Prostate gland (tissue), 2 donors: ENCODE measurements around the gene BTBD9. TPM values are rescaled to one million over a fixed set of nuclear protein-coding genes. Genes with fewer than 3 reads are reported as not detected.

Experiments used
- DNase-seq: peaks from one replicate; pipeline ENCODE4 v3.0.0-alpha.2; 2019; ENCODE audit warnings: low spot score
- H3K27ac ChIP-seq, 2 donors: fragments of 200-600 bp; sonication (generic); 2 replicates each; pipeline ENCODE4 v1.5.1; 2017 to 2019
- H3K27me3 ChIP-seq: fragments of 200-600 bp; sonication (generic); replicated peaks from 2 replicates; pipeline ENCODE4 v1.5.1; 2019; ENCODE audit not compliant: insufficient read depth
- H3K36me3 ChIP-seq, 2 donors: fragments of 200-600 bp; sonication (generic); 1 replicate in 1 of 2; 2 replicates in 1 of 2; pipeline versions ENCODE4 v1.5.1 to v1.8.1; 2017 to 2019
- H3K4me1 ChIP-seq: fragments of 200-600 bp; sonication (generic); replicated peaks from 2 replicates; pipeline ENCODE4 v1.5.1; 2019
- H3K4me3 ChIP-seq, 2 donors: fragments of 200-600 bp; sonication (generic); 2 replicates each; pipeline ENCODE4 v1.5.1; 2017 to 2019
- H3K9me3 ChIP-seq: fragments of 200-600 bp; sonication (generic); 2 replicates; pipeline ENCODE4 v1.5.1; 2017
- POLR2A ChIP-seq: fragments of 450-650 bp; IDR thresholded peaks from one replicate; pipeline ENCODE4 v1.6.1; 2016; ENCODE audit warnings: antibody characterized with exemption, mild to moderate bottlenecking
- POLR2AphosphoS5 ChIP-seq: sonication (generic); formaldehyde crosslinking; IDR thresholded peaks from one replicate; pipeline ENCODE4 v1.6.1; 2017; ENCODE audit warnings: antibody characterized with exemption
- WGBS: methylation state at CpG from one replicate; pipeline ENCODE4 v1.1.5; 2018; 5-methylcytosine and 5-hydroxymethylcytosine counted together
- intact Hi-C: fragments of 100-400 bp; cut with DNase I; formaldehyde crosslinking; loops from one replicate; pipeline ENCODE4 v1.14.2; 2022
- total RNA-seq, 2 donors: library from RNA; depleted of rRNA; stranded (reverse); fragments of >200 nt; gene quantifications; one replicate each; pipeline ENCODE4 v1.1.0, GENCODE V29; 2016
- TF ChIP-seq, protein P1 (sequence below), 4 experiments: fragments of 200-600 bp in 2 of 4; fragments of 450-650 bp in 2 of 4; sonication (generic) in 2 of 4; IDR thresholded peaks; 1 replicate in 3 of 4; 2 replicates in 1 of 4; pipeline ENCODE4 v1.5.1; 2016 to 2019; ENCODE audit warnings: antibody characterized with exemption in 4 of 4, mild to moderate bottlenecking in 2 of 4, moderate library complexity in 2 of 4

BTBD9 gene
- total RNA-seq, 2 donors from 2014 or later = 11.2 to 17.4 TPM

DNA sequence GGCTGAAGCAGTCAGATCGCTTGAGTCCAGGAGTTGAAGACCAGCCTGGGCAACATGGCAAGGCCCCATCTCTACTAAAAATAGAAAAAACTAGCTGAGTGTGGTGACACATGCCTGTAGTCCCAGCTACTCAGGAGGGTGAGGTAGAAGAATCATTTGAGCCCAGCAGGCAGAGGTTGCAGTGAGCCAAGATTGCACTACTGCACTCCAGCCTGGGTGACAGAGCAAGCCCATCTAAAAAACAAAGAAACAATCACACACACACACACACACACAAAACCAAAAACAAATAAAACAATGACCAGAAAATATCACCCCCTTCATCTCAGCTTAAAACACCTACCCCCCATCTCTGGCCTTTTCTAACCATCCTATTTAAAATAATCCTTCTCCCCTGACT, 68.0 kb downstream of the BTBD9 start:
- intact Hi-C loops = no loop called here
- TF ChIP-seq POLR2A (no peak), POLR2AphosphoS5 (no peak)
- TF ChIP-seq, protein P1, sequence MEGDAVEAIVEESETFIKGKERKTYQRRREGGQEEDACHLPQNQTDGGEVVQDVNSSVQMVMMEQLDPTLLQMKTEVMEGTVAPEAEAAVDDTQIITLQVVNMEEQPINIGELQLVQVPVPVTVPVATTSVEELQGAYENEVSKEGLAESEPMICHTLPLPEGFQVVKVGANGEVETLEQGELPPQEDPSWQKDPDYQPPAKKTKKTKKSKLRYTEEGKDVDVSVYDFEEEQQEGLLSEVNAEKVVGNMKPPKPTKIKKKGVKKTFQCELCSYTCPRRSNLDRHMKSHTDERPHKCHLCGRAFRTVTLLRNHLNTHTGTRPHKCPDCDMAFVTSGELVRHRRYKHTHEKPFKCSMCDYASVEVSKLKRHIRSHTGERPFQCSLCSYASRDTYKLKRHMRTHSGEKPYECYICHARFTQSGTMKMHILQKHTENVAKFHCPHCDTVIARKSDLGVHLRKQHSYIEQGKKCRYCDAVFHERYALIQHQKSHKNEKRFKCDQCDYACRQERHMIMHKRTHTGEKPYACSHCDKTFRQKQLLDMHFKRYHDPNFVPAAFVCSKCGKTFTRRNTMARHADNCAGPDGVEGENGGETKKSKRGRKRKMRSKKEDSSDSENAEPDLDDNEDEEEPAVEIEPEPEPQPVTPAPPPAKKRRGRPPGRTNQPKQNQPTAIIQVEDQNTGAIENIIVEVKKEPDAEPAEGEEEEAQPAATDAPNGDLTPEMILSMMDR (IDR thresholded peaks at IDR 0.05) = no peak

GRCh38 chr6:38570750-38571149, 69.0 kb downstream of the BTBD9 start:
- TF ChIP-seq POLR2AphosphoS5 (no peak), POLR2A (no peak)
- TF ChIP-seq, protein P1 (IDR thresholded peaks at IDR 0.05) = peak in 1 of 4 experiments; percentile 22
- 54% methylated on average over 2 of the region's 2 CpGs for WGBS

More for the DNA sequence above, 68.0 kb downstream of the BTBD9 start:
- no peak overlapping the region for H3K4me3 ChIP-seq
- H3K27me3 ChIP-seq = no peaks in the 10 kb centered on the region
- 95% methylated on average over 1 of the region's 1 CpG for WGBS
- no peaks in the 10 kb centered on the region for H3K9me3 ChIP-seq
- H3K27ac ChIP-seq = no peak overlapping the region
- DNase-seq = no peak
- no peaks in the 10 kb centered on the region for H3K4me1 ChIP-seq
- no peaks in the 10 kb centered on the region for H3K36me3 ChIP-seq

GRCh38 chr6:38567436-38567835, 72.3 kb downstream of the BTBD9 start:
- Histone ChIP-seq H3K4me3 (no peak overlapping the region), H3K9me3 (no peaks in the 10 kb centered on the region), H3K27ac (no peak overlapping the region), H3K27me3 (no peaks in the 10 kb centered on the region), H3K36me3 (no peaks in the 10 kb centered on the region), H3K4me1 (no peaks in the 10 kb centered on the region)
- 49% methylated on average over 5 of the region's 5 CpGs for WGBS
- TF ChIP-seq, protein P1 (IDR thresholded peaks at IDR 0.05) = no peak
- TF ChIP-seq POLR2AphosphoS5 (no peak), POLR2A (no peak)
- intact Hi-C loops = no loop called here
- DNase-seq = peak; percentile 9

More at GRCh38 chr6:38570750-38571149, 69.0 kb downstream of the BTBD9 start:
- Histone ChIP-seq H3K4me3 (no peak overlapping the region), H3K27me3 (no peaks in the 10 kb centered on the region), H3K36me3 (no peaks in the 10 kb centered on the region), H3K9me3 (no peaks in the 10 kb centered on the region), H3K27ac (no peak overlapping the region), H3K4me1 (no peaks in the 10 kb centered on the region)
- intact Hi-C loops = no loop called here
- DNase-seq = no peak

DNA sequence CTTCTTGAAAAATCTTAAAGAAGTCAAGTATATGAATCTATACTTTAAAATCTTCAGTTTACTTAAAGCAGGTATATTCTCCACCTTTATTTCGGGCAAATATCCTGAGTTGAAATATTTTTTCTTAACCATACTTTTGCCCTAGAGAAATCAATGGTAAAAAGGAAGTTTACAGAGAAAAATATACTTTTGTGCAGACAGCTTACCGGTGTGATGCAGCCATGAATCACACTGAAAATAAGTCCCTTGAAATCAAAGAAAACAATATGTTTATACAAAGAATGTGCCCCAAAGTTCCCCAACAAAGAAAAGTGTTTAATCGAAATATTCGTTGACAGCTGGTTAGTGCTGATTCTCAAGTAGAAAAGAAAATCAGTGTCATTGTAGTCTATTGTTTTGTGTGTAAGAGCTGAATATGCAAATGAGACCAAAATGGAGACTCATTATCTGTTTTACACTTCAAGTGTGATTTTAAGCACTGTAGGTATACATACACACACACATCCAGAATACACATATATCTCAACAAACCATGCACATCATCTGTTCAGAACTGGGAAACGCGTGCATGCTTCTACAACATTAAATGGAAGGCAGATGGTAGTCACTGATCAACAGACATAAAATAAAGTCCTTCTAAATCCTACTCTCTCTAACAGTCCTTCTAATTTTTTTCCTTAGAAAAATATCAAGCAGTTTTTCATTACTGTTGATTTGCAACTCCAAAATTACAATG, 73.3 kb downstream of the BTBD9 start:
- H3K27me3 ChIP-seq = no peaks in the 10 kb centered on the region
- no peaks in the 10 kb centered on the region for H3K4me1 ChIP-seq
- no peak overlapping the region for H3K27ac ChIP-seq
- intact Hi-C loops = no loop called here
- DNase-seq = no peak
- WGBS = 94% methylated on average over 6 of the region's 6 CpGs
- TF ChIP-seq, protein P1 (IDR thresholded peaks at IDR 0.05) = no peak
- TF ChIP-seq POLR2A = no peak
- no peak for TF ChIP-seq POLR2AphosphoS5
- no peak overlapping the region for H3K4me3 ChIP-seq
- no peaks in the 10 kb centered on the region for H3K9me3 ChIP-seq
- no peaks in the 10 kb centered on the region for H3K36me3 ChIP-seq

DNA sequence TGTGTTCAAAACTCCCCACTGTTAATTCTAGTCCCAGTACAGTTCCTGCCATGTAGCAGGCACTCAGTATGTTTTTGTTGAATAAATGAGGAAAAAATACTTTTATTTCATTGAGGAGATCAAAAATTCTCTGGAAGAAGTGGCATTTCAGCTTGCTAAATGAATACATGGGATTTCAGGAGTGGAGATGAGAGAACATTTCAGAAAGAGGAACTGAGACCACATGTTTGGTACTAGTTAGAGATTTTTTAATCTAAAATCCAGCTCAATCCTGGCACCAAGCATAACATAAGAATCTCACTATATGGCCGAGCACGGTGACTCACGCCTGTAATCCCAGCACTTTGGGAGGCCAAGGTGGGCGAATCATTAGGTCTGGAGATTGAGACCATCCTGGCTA, 75.4 kb downstream of the BTBD9 start:
- 85% methylated on average over 4 of the region's 4 CpGs for WGBS
- no peak for DNase-seq
- Histone ChIP-seq H3K36me3 (no peaks in the 10 kb centered on the region), H3K27me3 (no peaks in the 10 kb centered on the region), H3K27ac (no peak overlapping the region), H3K4me1 (no peaks in the 10 kb centered on the region), H3K9me3 (no peaks in the 10 kb centered on the region), H3K4me3 (no peak overlapping the region)
- intact Hi-C loops = no loop called here
- TF ChIP-seq POLR2AphosphoS5 = no peak
- TF ChIP-seq, protein P1 (IDR thresholded peaks at IDR 0.05) = no peak
- TF ChIP-seq POLR2A = no peak
